Left renal cortex interstitium (tissue), 4 donors: ENCODE results near the gene TRAF5. TPM values are rescaled to one million over a fixed set of nuclear protein-coding genes. Genes with fewer than 3 reads are reported as not detected.

Source experiments
- DNase-seq, 4 donors: peaks; one replicate each; pipeline ENCODE4 v3.0.0-alpha.2; 2013; ENCODE audit warnings: low read depth in 4 of 4, low spot score in 2 of 4, missing footprints in 1 of 4
- polyA plus RNA-seq, 4 donors: library from polyadenylated mRNA; unstranded; fragments of 120-200 nt; gene quantifications; one replicate each; pipeline ENCODE4 v1.2.1, GENCODE V29; 2013; ENCODE audit not compliant: insufficient read length in 4 of 4

The TRAF5 gene
- polyA plus RNA-seq, 4 donors: 10.6 to 27.7 (median 18.1) TPM

DNA sequence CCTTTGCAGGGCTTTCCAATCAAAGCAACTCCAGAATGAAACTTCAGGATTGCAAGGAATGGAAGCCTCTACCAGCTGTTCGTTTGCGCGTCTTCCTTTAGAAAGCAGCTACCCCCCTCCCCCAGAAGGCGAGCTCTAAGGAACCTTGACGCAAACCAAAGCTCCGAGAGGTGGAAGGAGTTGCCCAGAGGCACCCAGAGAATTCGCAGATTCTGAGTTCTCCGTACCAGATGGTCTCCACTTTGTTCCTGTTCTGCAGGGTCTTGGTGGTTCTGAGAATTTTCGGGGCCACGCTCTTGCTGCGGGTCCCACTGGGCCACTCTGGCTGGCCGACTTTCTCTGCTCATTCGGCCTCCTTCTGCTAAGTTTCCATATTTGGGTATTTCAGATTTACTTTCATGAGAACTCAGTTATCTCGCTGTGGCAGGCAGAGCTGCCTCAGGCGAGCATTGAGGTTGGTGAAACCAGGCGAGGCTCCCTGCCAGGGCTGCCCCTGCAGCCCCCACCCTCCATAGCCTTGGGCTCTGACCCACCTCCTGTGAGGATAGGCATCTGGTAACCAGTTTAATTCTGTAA, 801 bp downstream of the TRAF5 start:
- DNase-seq: no peak

DNA sequence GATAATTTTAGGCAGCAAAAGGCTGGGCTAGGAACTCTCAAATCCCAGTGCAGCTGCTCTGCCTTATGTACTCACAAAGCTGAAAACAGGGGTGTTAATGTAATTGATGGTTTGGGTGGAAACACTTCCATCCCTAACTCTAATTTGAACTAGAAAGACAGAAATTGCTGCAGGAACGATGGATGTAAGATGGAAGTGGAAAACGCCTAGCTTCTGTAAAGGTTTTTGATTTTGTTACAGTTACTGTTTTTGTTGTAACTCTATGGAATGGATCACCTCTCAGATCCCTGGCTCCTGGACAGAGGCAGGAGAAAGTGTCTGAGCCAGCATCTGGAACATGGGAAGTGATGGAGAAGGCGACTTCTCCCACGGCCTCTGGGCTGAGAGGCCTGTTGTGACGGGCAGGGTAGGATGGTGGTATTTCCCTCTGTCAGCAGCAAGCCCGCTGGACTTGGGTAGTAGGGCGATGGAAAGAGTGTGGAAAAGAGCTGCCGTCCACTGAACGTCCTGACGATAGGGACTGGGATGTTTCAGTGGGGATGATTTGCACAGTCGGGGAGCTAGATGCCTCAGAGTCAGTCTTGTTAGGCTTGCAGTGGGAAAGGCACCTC, 1.6 kb downstream of the TRAF5 start:
- no peak for DNase-seq

DNA sequence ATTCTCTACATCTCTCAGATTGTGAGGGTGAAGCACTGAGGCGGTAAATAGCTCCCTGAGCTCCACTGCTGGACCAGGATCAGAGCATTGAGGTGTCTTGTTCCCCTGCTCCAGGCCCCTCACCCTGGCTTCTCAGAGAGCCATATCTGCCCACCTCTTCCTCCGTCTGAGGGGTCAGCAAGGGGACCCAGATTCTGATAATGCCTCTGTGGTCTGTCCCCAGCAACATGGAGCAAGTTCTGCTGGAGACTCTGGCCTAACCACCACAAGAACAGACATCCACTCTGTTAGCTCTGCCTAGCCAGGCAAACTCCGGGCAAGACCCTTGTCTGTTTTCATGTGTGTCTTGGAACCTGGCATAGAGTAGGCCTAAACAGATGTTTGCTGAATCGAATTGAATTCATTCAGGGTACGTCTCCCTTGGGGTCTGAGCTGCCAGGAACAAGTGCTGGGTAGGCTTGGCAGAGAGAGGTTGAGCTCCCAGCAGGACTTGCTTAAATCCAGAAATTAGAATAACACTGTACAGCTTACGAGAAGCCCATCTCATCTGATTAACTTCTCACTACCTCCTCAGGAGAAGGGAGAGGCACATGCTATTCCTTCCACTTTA, 2.3 kb downstream of the TRAF5 start:
- DNase-seq: no peak

DNA sequence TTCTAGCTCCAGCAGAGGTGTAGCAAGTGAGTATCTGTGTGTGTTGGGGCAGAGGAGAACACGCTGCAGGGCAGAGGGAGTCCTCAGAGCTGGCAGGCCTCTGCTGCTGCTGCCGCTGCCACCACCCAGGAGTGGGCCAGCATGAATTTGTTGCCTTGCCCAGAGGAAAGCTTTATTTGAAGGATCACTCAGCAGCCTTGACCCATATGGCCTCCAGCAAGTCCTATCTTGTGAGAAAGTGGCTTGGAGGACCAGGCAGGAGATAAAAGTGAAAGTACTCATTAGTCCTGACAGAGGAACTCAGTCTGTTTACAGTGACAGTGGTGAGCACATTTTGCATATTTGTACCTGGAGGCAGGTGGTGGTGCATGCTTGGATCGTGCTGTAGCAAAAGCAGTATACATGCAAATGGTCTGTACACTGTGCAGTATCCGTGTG, 3.1 kb downstream of the TRAF5 start:
- DNase-seq: no peak

DNA sequence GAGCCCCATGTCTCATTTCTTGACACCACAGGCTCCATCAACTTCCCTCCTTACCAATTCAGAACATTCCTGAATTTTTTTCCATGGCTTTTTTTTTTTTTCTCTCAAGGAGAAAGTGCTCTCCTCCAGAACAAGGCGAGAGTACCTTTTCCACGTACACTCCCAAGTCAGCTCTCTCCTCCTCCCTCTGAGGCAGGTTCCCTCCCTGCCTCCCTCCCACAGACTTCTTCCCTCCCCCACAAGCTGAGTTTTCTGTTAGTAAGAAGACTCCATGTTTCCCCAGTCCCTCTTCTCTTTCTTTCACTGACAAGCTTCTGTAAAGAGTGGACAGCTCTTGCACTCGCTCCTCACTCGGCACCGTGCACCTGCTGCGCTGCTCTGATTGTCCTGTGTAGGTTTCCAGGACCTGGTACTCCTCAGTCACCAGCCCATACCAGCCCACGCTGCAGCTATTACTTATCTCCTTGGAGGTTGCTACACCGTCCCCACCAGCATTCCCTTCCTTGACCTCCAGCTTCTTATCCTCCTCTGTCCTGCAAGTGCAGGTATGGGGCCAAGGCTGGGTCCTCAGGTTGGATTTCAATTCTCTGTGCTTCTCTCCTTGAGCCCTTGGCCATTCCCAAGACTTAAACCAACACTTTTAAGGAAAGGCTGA, 3.8 kb downstream of the TRAF5 start:
- no peak for DNase-seq

DNA sequence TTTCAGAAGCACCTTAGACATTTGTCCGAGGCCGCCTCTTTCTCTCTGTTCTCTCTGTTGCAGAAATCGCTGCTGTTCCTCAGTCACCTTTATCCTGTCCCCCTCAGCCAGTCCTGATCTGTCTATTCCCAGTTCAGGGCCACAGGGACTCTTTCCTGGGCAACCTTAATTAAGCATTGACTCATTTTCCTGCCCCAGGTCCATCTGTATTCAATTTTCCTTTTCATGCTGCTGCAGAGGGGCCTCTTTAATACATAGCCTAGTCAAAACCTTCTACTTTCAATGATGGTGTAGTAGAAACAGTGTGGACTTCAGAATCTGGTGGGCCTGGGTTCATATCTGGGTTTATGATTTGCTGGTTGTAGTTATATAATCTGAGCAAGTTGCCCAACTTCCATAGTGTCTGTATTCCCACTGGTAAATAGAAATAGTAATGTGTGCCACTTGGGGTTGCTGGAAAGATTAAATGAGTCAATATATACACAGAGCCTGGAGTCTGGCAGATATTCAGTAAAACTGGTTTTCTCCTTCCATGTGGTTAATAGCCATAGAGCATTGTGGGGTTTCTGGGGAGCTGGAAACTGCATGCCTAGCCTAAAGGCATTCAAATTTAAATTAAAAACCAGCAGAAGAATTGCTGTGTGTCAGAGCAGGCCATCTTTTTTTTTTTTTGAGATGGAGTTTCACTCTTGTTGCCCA, 4.5 kb downstream of the TRAF5 start:
- DNase-seq: no peak

DNA sequence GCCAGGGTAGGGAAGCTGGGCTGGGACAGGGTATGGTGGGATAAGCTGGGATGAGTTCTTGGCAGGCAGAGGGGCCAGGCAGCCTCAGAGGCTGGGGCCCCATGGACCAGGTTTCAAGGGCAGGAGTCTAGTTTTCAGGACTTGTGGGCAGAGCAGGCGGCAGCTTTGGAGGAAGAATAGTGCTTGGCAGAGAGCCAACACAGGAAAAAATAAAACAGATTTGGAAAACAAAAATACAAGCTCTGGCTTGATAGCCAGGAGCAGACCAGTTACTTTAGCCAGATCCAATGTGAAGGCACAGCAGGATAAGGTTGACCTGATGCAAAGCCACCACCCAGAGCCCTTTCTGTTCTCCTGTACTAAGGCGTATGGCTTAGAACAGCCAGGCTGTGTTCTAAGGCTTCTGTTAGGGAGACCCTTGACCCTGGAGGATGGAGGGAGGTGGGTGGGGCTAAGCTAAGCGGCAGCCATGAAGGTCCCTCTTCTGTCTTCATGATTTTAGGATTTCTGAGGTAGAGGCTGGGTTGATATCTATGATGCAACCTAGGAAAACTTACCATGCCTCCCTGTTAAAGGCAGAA, 5.5 kb downstream of the TRAF5 start:
- DNase-seq: no peak

DNA sequence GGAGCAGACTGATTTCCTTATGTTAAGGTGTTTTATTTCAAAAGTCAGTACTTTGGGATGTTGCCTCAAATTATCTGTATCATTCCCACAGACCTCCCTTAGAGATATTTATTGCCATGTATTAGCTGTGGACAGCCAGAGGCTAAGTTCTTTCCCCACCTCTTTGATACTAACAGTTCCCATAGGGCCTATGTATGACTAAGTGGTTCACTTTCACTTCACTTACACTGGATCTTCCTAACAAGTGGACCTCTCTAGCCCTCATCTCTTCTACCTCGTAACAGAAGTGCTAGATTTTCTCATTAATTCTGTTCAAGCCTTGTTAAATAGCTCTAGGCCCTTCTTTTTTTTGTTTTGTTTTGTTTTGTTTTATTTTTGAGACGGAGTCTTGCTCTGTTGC, 6.2 kb downstream of the TRAF5 start:
- DNase-seq: no peak

DNA sequence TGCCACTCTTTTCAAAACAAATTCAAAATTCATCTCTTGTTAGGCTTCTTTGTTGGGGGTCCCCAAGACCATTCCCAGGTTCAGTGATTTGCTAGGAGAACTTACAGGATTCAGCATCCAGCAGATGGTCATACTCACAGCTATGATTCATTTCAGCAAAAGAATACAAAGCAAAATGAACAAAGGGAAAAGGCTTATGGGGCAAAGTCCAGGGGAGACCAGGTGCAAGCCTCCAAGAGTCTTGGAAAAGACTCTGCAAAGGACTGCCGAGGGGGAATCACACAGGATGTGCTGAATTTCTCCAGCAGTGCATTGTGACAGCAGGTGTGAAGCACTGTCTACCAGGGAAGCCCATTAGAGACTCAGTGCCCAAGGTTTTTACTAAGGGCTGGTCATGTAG, 7.3 kb downstream of the TRAF5 start:
- no peak for DNase-seq

DNA sequence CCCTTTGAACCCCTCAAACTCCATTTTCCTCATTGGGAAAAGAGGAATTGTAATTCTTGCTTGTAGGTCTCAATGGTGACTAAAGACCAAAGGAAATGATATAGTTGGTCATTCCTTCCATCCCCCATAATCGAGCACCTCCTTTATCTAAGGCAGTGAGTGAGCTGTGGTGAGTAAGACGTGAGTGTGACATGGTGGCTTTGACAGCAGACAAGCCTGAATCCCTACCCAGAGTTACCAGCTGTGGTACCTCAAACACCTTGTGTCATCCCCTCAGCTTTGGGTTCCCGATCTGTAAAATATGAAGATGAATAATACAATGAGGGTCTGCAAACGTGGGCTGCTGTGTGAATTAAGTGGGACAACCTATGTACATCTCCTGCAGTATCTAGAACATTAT, 8.4 kb downstream of the TRAF5 start:
- no peak for DNase-seq

DNA sequence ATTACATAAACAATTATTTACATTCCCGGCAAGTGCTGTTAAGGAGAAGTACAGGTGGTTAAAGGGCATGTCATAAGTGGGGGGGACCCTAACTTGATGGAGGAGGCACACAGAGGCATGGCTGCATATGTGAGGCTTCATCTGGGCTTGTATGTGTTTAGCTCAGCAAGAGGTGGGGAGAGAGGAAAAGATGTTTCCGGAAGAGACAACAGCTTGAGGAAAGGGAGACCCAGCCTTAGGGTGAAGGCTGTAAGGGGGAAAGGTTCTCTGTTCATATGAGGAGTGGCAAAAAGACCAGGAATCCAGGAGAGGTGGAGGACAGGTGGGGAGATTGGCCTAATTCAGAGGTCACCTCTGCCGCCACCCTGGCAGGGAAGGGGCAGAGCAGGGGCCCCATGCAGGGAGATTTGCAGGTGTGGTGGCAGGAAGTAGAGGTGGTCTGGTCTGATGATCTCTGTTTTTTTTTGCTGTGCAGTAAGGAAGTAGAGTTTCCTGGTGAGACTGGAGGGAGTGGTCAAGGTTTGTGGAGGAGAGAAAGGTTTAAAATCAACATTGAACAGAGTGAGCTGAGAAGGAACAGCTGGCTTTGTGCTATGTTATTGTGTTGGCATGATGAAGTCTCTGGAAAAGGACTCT, 9.0 kb downstream of the TRAF5 start:
- no peak for DNase-seq

DNA sequence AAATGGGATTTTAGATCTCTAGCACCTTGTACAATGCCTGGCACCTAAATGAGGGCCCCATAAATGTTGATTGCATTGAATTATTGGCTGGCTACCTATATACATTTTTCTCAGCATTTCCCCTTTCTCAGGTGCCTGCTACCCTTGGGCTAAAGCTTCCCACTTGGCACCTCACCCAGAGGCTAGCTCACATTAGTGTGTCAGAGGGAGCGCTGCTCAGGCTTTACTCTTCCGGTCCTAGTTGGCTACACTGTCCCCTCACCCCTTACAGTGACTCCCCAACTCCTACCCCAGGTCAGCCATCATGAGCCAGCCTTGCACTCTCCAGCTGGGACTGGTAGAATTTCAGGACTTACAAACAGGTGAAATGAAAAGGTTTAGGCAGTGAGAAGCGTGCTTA, 9.5 kb downstream of the TRAF5 start:
- DNase-seq: no peak

DNA sequence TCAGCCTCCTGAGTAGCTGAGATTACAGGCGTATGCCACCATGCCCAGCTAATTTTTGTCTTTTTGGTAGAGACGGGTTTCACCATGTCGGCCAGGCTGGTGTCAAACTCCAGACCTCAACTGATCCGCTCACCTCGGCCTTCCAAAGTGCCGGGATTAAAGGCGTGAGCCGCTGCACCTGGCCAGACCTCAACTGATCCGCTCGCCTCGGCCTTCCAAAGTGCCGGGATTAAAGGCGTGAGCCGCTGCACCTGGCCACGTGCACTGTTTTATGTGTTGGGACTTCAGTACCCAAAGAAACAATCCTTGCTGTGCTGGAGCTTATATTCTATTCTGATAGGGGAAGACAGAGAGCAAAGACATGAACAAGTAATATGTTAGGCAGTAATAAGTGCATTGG, 10.1 kb downstream of the TRAF5 start:
- DNase-seq: no peak

DNA sequence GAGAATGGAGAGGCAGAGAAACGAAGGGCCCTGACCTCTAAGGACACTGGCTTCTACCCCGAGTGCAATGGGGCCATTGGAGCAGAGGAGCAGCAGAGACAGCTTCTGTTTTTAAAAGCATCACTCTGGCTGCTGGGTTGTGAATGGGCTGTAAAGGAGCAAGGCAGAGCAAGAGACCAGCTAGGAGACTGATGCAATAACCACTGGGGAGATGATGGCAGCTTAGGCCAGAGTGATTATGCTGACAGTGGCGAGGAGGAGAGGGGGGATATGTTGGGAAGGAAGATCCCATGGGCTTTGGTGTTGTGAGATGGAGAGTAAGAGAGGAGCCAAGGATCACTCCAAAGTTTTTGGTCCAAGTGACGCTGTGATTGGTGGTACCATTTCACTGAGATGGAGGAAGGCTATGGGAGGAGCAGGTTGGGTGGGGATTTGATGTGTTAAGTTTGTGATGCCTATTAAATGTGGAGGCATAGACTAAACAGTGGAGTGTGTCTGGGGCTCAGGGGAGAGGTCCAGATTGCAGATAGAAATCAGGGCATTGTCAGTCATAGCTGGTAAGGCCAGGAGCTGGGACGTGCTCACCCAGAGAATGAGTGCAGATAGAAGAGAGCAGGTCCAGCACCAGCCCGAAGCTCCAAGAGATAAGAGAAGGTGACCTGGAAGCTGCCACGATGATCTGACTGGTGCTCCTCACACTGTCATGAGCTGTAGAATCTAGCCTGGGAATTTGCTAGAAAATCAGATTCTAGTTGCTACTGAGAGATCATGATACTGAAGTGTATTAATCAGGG, 11.0 kb downstream of the TRAF5 start:
- no peak for DNase-seq

DNA sequence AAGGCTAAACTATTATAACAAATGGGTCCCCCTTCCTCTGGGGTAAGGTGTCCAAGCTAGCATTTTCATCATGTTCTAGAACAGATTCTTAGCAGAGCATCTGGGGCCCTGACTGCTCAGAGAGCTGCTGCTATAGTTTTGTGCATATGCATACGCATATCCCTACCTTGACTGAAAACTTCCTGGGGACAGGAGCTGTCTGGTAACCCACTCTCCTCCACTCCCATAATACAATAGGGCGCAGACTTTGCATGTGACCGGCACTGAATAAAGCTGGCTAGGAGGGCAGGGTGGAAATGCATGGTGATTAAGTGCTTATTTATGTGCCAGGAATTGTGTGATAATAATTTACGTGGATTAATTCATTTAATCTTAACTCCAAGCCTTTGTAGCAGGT, 11.6 kb downstream of the TRAF5 start:
- DNase-seq: no peak

DNA sequence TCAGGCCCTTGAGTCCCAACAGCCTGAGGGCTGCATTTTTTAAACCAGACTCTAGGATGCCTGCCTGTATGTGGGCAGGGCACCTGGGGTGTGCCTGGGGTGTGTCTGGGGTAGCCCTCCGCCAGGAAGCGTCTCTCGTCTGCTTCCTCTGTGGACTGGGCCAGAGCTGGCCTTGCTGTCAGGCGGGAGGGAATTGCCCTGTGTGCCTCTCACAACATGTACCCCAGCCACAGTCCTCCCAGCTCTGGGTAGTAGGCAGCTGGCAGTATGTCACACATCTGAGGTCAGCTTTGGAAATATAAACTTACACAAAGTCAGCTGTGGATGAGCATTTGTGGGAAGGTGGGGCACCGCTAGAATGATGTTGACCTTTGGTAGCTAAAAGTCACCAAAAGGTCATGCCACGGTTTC, 13.0 kb downstream of the TRAF5 start:
- DNase-seq: no peak

DNA sequence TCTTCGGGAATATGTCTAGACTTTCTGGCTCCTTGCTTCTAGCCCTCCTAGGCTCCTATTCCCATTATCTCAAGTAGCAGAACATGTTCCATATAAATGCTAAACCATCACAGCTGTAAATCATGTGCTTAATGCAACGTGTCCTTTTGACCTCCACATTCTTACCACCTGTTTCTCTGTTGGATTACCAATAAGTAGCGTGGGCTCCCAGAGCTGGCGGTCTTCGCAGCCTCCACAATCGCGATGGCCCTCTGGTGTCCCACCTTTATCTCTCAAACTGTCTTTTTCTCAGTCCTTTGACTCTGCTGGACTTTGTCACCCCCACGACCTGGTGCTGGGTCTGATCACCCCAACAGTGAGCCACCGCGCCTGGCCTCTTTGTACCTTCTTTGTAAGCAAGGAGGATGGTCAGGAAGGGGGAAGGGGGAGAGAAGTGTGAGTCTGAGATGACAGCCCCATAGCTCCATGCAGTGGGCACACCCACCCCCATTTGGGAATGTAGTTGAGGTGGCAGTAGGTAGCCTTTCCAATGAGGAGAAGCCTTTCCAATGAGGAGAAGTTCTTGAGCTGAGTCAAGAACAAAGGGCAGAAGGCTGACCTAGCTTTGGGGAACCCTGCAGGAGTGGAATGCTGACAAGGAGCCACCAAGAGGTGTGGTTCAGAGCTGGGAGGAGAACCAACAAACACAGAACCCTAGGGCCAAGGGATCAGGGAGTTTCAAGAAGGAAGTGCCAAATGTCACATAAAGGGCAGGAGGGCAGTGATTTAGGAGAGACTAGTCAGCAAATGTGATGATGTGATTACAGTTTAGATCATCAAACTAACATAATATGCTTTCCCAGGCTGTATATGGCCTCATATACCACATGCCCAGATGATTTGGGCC, 14.2 kb downstream of the TRAF5 start:
- DNase-seq: no peak

DNA sequence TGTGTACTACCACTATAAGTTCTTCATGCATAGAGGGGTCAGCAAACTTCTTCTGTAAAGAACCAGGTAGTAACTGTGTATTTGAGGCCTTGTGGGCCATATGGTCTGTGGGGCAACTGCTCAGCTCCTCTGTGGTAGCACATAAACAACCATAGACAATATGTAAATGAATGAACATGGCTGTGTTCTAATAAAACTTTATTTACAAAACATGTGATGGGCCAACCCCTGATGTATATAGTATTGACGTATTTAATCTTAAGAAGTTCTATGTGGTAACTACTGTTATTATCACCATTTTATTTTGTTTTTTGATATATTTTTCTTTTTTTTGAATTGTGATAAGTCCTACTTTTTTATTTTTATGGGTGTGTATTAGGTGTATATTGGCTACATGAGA, 15.4 kb downstream of the TRAF5 start:
- no peak for DNase-seq

DNA sequence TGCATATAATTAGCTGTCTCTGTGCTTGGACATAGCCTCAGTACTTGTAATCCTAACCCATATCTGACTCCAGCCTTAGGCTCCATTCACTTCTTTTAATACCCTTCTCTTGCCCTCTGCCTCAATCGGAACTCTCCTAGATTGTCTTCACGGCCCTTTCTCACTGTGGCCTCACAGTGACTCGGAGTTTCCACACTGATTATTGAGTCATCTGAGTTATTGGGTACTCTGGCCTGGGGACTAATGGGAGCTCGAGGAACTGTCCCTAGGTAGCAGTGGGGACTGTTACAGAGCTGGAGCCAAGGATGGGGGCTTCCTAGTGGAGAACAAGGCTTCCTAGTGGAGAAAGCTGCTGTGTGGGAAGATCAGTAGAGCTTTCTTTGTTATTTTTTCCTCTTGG, 17.0 kb downstream of the TRAF5 start:
- DNase-seq: no peak
